HepG2 (cell line): ENCODE measurements around the gene FBXO41. TPM values are rescaled to one million over a fixed set of nuclear protein-coding genes. Genes with fewer than 3 reads are reported as not detected.

ENCODE experiments used
- GABPB1 ChIP-seq: IDR thresholded peaks from 2 replicates; pipeline ENCODE4 v1.6.1; 2016; ENCODE audit warnings: mild to moderate bottlenecking, missing genetic modification reagents, moderate library complexity, missing compliant biosample characterization
- MAFK ChIP-seq, 2 experiments: IDR thresholded peaks in 1 of 2; conservative IDR thresholded peaks in 1 of 2; 2 replicates each; pipeline ENCODE4 v1.6.1; 2011; ENCODE audit warnings: improper control_type of control experiment in 2 of 2, low read length in 2 of 2
- MED1 ChIP-seq: sonication (generic); formaldehyde crosslinking; IDR thresholded peaks from 2 replicates; pipeline ENCODE4 v1.4.0; 2020; ENCODE audit warnings: missing genetic modification reagents
- MEF2D ChIP-seq: sonication (generic); formaldehyde crosslinking; IDR thresholded peaks from 2 replicates; pipeline ENCODE4 v1.5.1; 2020; ENCODE audit warnings: mild to moderate bottlenecking, missing genetic modification reagents
- SAFB2 ChIP-seq: sonication (generic); formaldehyde crosslinking; IDR thresholded peaks from 2 replicates; pipeline ENCODE4 v1.5.1; 2020; ENCODE audit warnings: missing genetic modification reagents, low read depth, mild to moderate bottlenecking, borderline replicate concordance
- SNRNP70 ChIP-seq: fragments of 200-400 bp; formaldehyde crosslinking; IDR thresholded peaks from 2 replicates; pipeline ENCODE4 v1.6.1; 2017; ENCODE audit warnings: mild to moderate bottlenecking, low read depth, low read length, moderate library complexity
- ZEB1 ChIP-seq: IDR thresholded peaks from 2 replicates; pipeline ENCODE4 v1.6.1; 2012; ENCODE audit warnings: mild to moderate bottlenecking, low read depth, inconsistent platforms; ENCODE audit not compliant: insufficient replicate concordance
- ZNF12 ChIP-seq: sonication (generic); formaldehyde crosslinking; IDR thresholded peaks from 2 replicates; pipeline ENCODE4 v1.5.0; 2020; ENCODE audit warnings: missing genetic modification reagents
- ZNF292 ChIP-seq: sonication (generic); formaldehyde crosslinking; IDR thresholded peaks from 2 replicates; pipeline ENCODE4 v1.8.1; 2022; ENCODE audit warnings: mild to moderate bottlenecking, low read depth, missing genetic modification reagents, borderline replicate concordance
- ZNF329 ChIP-seq: sonication (generic); formaldehyde crosslinking; IDR thresholded peaks from 2 replicates; pipeline ENCODE4 v1.9.0; 2021; ENCODE audit warnings: low read depth, mild to moderate bottlenecking, missing genetic modification reagents
- ZNF670 ChIP-seq: sonication (generic); formaldehyde crosslinking; IDR thresholded peaks from 2 replicates; pipeline ENCODE4 v1.8.0; 2022; ENCODE audit warnings: mild to moderate bottlenecking, missing genetic modification reagents, borderline replicate concordance
- ZSCAN21 ChIP-seq: sonication (generic); formaldehyde crosslinking; IDR thresholded peaks from 2 replicates; pipeline ENCODE4 v1.8.0; 2022; ENCODE audit warnings: mild to moderate bottlenecking, missing genetic modification reagents, moderate library complexity, borderline replicate concordance
- polyA plus RNA-seq, 8 experiments: library from polyadenylated mRNA; depleted of rRNA in 3 of 8; stranded (reverse) in 7 of 8; unstranded in 1 of 8; fragments of >200 nt; fragmentation: Illumina TruSeq in 4 of 8; extraction: Trizol in 4 of 8; gene quantifications; 2 replicates each; pipeline versions ENCODE4 v1.2.1 to v1.2.3, GENCODE V29; 2011 to 2016; ENCODE audit warnings: low read depth in 4 of 8, missing spikeins in 1 of 8, mixed read lengths in 1 of 8; ENCODE audit not compliant: insufficient read depth in 1 of 8
- total RNA-seq, 5 experiments: library from RNA; depleted of rRNA; stranded (reverse); fragments of >200 nt; fragmentation: Illumina TruSeq; extraction: Trizol; gene quantifications; 2 replicates each; pipeline ENCODE4 v1.2.3, GENCODE V29; 2016; ENCODE audit warnings: low read depth in 1 of 5
- TF ChIP-seq, protein P1 (sequence below): sonication (generic); formaldehyde crosslinking; IDR thresholded peaks from 2 replicates; pipeline ENCODE4 v1.5.0; 2020; ENCODE audit warnings: mild to moderate bottlenecking, missing genetic modification reagents, moderate library complexity
- TF ChIP-seq, protein P2 (sequence below): sonication (generic); formaldehyde crosslinking; IDR thresholded peaks from 2 replicates; pipeline ENCODE4 v1.4.0; 2020; ENCODE audit warnings: mild to moderate bottlenecking, missing genetic modification reagents
- TF ChIP-seq, protein P3 (sequence below): sonication (generic); formaldehyde crosslinking; IDR thresholded peaks from 2 replicates; pipeline ENCODE4 v1.8.0; 2022; ENCODE audit warnings: mild to moderate bottlenecking, missing genetic modification reagents, moderate library complexity
- TF ChIP-seq, protein P4 (sequence below): sonication (generic); formaldehyde crosslinking; IDR thresholded peaks from 2 replicates; pipeline ENCODE4 v1.5.0; 2020; ENCODE audit warnings: mild to moderate bottlenecking, missing genetic modification reagents
- TF ChIP-seq, protein P5 (sequence below): sonication (generic); formaldehyde crosslinking; IDR thresholded peaks from 2 replicates; pipeline ENCODE4 v1.5.0; 2020; ENCODE audit warnings: mild to moderate bottlenecking, missing genetic modification reagents, borderline replicate concordance

The FBXO41 gene
- total and polyA plus RNA-seq, 2 of the 13 experiments (the other 11 are each of a cell fraction or from before 2014, with no cell fraction given): 4.2 to 10.3 TPM

DNA sequence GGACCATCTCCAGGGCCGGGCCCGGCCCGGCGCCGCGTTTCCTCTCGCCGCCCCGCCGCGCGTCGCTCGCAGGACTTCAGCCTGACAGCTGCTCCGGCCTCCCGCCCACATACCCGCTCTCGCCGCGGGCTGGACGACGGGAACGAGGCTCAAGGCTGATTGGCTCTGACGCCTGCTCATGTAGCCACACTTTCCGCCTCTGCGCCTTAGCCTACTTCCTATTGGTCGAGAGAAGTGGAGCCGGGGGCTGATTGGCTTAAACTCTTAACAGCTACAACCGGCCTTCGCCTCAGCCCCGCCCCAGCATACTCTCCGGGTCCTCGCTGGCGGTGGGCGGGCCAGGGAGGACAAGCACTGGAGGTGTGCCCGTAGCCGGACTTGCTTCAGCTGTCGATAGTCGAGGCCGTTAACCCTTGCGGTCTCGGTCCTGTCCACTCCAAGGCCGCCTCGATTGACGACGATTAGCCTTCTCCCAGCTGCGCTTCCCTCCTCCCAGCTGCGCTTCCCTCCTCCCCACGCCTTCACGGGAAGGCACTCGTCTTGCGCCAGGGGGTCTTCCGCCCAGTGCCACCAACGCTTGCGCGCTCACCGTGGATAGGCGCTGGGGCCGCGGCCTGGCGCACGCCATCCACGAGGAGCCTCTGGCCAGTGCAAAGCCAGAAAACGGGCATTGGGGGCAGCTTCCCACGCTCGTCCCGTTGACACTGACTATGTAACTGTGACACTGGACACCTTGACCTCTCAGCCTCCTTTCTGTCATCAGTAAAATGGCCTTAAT is 50.9 kb downstream of the FBXO41 start, which contains the start of gene PRADC1 (continued):
- TF ChIP-seq, protein P1, sequence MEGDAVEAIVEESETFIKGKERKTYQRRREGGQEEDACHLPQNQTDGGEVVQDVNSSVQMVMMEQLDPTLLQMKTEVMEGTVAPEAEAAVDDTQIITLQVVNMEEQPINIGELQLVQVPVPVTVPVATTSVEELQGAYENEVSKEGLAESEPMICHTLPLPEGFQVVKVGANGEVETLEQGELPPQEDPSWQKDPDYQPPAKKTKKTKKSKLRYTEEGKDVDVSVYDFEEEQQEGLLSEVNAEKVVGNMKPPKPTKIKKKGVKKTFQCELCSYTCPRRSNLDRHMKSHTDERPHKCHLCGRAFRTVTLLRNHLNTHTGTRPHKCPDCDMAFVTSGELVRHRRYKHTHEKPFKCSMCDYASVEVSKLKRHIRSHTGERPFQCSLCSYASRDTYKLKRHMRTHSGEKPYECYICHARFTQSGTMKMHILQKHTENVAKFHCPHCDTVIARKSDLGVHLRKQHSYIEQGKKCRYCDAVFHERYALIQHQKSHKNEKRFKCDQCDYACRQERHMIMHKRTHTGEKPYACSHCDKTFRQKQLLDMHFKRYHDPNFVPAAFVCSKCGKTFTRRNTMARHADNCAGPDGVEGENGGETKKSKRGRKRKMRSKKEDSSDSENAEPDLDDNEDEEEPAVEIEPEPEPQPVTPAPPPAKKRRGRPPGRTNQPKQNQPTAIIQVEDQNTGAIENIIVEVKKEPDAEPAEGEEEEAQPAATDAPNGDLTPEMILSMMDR: peak; percentile 27; the same call in 1 of the 2 replicates
- TF ChIP-seq ZNF12 (CRISPR knock-in tag) (peak; percentile 42; the same call in 1 of the 2 replicates), GABPB1 (CRISPR knock-in tag) (peak; percentile 80), MAFK (conservative IDR thresholded peaks at IDR 0.05 in 1 of 2, IDR thresholded peaks at IDR 0.05 in 1 of 2; ENCODE audit: low read length in 2 of 2) (no peak), ZNF292 (CRISPR knock-in tag) (no peak), SNRNP70 (no peak), SAFB2 (CRISPR knock-in tag) (0 out of 2 replicates have a peak, but pooled peaks have one; percentile 56), ZNF670 (CRISPR knock-in tag) (no peak), ZSCAN21 (peak; percentile 91; the same call in 1 of the 2 replicates), MED1 (CRISPR knock-in tag) (peak; percentile 44), ZEB1 (no peak), MEF2D (no peak; the same call in 1 of the 2 replicates), ZNF329 (CRISPR knock-in tag) (peak; percentile 87; the same call in 1 of the 2 replicates)
- TF ChIP-seq, protein P2, sequence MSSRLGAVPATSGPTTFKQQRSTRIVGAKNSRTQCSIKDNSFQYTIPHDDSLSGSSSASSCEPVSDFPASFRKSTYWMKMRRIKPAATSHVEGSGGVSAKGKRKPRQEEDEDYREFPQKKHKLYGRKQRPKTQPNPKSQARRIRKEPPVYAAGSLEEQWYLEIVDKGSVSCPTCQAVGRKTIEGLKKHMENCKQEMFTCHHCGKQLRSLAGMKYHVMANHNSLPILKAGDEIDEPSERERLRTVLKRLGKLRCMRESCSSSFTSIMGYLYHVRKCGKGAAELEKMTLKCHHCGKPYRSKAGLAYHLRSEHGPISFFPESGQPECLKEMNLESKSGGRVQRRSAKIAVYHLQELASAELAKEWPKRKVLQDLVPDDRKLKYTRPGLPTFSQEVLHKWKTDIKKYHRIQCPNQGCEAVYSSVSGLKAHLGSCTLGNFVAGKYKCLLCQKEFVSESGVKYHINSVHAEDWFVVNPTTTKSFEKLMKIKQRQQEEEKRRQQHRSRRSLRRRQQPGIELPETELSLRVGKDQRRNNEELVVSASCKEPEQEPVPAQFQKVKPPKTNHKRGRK (CRISPR knock-in tag): no peak
- TF ChIP-seq, protein P3, sequence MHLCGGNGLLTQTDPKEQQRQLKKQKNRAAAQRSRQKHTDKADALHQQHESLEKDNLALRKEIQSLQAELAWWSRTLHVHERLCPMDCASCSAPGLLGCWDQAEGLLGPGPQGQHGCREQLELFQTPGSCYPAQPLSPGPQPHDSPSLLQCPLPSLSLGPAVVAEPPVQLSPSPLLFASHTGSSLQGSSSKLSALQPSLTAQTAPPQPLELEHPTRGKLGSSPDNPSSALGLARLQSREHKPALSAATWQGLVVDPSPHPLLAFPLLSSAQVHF (CRISPR knock-in tag): no peak
- TF ChIP-seq, protein P4, sequence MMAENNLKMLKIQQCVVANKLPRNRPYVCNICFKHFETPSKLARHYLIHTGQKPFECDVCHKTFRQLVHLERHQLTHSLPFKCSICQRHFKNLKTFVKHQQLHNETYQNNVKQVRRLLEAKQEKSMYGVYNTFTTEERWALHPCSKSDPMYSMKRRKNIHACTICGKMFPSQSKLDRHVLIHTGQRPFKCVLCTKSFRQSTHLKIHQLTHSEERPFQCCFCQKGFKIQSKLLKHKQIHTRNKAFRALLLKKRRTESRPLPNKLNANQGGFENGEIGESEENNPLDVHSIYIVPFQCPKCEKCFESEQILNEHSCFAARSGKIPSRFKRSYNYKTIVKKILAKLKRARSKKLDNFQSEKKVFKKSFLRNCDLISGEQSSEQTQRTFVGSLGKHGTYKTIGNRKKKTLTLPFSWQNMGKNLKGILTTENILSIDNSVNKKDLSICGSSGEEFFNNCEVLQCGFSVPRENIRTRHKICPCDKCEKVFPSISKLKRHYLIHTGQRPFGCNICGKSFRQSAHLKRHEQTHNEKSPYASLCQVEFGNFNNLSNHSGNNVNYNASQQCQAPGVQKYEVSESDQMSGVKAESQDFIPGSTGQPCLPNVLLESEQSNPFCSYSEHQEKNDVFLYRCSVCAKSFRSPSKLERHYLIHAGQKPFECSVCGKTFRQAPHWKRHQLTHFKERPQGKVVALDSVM: peak; percentile 47
- TF ChIP-seq, protein P5, sequence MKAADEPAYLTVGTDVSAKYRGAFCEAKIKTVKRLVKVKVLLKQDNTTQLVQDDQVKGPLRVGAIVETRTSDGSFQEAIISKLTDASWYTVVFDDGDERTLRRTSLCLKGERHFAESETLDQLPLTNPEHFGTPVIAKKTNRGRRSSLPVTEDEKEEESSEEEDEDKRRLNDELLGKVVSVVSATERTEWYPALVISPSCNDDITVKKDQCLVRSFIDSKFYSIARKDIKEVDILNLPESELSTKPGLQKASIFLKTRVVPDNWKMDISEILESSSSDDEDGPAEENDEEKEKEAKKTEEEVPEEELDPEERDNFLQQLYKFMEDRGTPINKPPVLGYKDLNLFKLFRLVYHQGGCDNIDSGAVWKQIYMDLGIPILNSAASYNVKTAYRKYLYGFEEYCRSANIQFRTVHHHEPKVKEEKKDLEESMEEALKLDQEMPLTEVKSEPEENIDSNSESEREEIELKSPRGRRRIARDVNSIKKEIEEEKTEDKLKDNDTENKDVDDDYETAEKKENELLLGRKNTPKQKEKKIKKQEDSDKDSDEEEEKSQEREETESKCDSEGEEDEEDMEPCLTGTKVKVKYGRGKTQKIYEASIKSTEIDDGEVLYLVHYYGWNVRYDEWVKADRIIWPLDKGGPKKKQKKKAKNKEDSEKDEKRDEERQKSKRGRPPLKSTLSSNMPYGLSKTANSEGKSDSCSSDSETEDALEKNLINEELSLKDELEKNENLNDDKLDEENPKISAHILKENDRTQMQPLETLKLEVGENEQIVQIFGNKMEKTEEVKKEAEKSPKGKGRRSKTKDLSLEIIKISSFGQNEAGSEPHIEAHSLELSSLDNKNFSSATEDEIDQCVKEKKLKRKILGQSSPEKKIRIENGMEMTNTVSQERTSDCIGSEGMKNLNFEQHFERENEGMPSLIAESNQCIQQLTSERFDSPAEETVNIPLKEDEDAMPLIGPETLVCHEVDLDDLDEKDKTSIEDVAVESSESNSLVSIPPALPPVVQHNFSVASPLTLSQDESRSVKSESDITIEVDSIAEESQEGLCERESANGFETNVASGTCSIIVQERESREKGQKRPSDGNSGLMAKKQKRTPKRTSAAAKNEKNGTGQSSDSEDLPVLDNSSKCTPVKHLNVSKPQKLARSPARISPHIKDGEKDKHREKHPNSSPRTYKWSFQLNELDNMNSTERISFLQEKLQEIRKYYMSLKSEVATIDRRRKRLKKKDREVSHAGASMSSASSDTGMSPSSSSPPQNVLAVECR (CRISPR knock-in tag): peak; percentile 100
